ENCODE measurements around the gene PTTG1IP. TPM values are rescaled to one million over a fixed set of nuclear protein-coding genes. Genes with fewer than 3 reads are reported as not detected.

PTTG1IP gene
- total and polyA plus RNA-seq, 2 of the 13 experiments (the other 11 are each of a cell fraction or from before 2014, with no cell fraction given), result 161 to 700 TPM

DNA sequence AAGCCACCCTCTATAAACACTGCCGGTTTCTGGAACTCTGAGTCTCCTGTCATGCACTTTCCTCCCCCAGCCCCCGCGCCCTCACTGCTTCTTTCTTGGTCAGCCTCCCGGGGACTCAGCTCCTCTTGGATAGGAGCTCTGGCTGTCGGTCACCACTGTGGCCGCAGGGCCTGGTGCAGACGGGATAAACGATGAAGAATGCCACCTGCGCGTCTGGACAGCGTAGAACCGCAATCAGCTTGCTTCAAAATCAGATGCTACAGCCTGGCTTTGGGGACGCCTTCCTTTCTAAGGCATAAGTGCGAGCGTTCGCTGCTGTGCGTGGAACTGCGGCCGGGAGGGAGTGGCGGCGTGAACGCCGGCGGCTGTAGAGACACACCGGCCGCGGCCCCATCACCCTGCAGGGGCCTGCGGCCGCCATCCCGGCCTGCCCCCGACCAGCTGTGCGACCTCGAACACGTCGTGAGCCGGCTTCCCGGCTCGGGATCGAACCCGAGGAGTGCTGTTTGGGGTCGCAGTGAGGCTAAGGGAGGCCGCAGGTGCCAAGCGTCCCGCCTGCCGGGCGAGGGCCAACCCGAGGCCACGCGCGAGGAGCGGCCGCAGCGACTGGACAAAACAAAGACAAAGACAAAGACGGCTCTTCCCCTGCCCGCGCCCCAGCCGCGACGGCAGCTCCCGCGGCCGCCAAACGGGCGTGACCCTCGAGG is 688 bp downstream of the PTTG1IP start (continued):
- TF ChIP-seq, protein P1, sequence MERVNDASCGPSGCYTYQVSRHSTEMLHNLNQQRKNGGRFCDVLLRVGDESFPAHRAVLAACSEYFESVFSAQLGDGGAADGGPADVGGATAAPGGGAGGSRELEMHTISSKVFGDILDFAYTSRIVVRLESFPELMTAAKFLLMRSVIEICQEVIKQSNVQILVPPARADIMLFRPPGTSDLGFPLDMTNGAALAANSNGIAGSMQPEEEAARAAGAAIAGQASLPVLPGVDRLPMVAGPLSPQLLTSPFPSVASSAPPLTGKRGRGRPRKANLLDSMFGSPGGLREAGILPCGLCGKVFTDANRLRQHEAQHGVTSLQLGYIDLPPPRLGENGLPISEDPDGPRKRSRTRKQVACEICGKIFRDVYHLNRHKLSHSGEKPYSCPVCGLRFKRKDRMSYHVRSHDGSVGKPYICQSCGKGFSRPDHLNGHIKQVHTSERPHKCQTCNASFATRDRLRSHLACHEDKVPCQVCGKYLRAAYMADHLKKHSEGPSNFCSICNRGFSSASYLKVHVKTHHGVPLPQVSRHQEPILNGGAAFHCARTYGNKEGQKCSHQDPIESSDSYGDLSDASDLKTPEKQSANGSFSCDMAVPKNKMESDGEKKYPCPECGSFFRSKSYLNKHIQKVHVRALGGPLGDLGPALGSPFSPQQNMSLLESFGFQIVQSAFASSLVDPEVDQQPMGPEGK (CRISPR knock-in tag; IDR thresholded peaks at IDR 0.05), result no peak
- TF ChIP-seq, protein P2, sequence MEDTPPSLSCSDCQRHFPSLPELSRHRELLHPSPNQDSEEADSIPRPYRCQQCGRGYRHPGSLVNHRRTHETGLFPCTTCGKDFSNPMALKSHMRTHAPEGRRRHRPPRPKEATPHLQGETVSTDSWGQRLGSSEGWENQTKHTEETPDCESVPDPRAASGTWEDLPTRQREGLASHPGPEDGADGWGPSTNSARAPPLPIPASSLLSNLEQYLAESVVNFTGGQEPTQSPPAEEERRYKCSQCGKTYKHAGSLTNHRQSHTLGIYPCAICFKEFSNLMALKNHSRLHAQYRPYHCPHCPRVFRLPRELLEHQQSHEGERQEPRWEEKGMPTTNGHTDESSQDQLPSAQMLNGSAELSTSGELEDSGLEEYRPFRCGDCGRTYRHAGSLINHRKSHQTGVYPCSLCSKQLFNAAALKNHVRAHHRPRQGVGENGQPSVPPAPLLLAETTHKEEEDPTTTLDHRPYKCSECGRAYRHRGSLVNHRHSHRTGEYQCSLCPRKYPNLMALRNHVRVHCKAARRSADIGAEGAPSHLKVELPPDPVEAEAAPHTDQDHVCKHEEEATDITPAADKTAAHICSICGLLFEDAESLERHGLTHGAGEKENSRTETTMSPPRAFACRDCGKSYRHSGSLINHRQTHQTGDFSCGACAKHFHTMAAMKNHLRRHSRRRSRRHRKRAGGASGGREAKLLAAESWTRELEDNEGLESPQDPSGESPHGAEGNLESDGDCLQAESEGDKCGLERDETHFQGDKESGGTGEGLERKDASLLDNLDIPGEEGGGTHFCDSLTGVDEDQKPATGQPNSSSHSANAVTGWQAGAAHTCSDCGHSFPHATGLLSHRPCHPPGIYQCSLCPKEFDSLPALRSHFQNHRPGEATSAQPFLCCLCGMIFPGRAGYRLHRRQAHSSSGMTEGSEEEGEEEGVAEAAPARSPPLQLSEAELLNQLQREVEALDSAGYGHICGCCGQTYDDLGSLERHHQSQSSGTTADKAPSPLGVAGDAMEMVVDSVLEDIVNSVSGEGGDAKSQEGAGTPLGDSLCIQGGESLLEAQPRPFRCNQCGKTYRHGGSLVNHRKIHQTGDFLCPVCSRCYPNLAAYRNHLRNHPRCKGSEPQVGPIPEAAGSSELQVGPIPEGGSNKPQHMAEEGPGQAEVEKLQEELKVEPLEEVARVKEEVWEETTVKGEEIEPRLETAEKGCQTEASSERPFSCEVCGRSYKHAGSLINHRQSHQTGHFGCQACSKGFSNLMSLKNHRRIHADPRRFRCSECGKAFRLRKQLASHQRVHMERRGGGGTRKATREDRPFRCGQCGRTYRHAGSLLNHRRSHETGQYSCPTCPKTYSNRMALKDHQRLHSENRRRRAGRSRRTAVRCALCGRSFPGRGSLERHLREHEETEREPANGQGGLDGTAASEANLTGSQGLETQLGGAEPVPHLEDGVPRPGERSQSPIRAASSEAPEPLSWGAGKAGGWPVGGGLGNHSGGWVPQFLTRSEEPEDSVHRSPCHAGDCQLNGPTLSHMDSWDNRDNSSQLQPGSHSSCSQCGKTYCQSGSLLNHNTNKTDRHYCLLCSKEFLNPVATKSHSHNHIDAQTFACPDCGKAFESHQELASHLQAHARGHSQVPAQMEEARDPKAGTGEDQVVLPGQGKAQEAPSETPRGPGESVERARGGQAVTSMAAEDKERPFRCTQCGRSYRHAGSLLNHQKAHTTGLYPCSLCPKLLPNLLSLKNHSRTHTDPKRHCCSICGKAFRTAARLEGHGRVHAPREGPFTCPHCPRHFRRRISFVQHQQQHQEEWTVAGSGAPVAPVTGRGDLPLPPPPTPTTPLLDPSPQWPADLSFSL (CRISPR knock-in tag; IDR thresholded peaks at IDR 0.05), result no peak
- TF ChIP-seq, protein P3, sequence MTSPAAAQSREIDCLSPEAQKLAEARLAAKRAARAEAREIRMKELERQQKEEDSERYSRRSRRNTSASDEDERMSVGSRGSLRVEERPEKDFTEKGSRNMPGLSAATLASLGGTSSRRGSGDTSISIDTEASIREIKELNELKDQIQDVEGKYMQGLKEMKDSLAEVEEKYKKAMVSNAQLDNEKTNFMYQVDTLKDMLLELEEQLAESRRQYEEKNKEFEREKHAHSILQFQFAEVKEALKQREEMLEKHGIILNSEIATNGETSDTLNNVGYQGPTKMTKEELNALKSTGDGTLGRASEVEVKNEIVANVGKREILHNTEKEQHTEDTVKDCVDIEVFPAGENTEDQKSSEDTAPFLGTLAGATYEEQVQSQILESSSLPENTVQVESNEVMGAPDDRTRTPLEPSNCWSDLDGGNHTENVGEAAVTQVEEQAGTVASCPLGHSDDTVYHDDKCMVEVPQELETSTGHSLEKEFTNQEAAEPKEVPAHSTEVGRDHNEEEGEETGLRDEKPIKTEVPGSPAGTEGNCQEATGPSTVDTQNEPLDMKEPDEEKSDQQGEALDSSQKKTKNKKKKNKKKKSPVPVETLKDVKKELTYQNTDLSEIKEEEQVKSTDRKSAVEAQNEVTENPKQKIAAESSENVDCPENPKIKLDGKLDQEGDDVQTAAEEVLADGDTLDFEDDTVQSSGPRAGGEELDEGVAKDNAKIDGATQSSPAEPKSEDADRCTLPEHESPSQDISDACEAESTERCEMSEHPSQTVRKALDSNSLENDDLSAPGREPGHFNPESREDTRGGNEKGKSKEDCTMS (CRISPR knock-in tag; conservative IDR thresholded peaks at IDR 0.05), result no peak
- TF ChIP-seq HOXA5 (CRISPR knock-in tag; IDR thresholded peaks at IDR 0.05) (0 out of 2 replicates have a peak, but pooled peaks have one; percentile 50), MEIS2 (CRISPR knock-in tag; IDR thresholded peaks at IDR 0.05) (no peak), ZNF101 (CRISPR knock-in tag; IDR thresholded peaks at IDR 0.05; ENCODE audit: borderline replicate concordance, low read depth) (no peak), ZNF136 (CRISPR knock-in tag; IDR thresholded peaks at IDR 0.05; ENCODE audit: low read depth) (no peak), ZNF746 (CRISPR knock-in tag; IDR thresholded peaks at IDR 0.05) (no peak), EZH2 (conservative IDR thresholded peaks at IDR 0.05; ENCODE audit: low read depth, low read length) (no peak), FOSL2 (CRISPR knock-in tag; IDR thresholded peaks at IDR 0.05) (no peak)
- TF ChIP-seq, protein P4, sequence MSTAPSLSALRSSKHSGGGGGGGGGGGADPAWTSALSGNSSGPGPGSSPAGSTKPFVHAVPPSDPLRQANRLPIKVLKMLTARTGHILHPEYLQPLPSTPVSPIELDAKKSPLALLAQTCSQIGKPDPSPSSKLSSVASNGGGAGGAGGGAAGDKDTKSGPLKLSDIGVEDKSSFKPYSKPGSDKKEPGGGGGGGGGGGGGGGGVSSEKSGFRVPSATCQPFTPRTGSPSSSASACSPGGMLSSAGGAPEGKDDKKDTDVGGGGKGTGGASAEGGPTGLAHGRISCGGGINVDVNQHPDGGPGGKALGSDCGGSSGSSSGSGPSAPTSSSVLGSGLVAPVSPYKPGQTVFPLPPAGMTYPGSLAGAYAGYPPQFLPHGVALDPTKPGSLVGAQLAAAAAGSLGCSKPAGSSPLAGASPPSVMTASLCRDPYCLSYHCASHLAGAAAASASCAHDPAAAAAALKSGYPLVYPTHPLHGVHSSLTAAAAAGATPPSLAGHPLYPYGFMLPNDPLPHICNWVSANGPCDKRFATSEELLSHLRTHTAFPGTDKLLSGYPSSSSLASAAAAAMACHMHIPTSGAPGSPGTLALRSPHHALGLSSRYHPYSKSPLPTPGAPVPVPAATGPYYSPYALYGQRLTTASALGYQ (CRISPR knock-in tag; IDR thresholded peaks at IDR 0.05), result 0 out of 2 replicates have a peak, but pooled peaks have one; percentile 16
- TF ChIP-seq, protein P5, sequence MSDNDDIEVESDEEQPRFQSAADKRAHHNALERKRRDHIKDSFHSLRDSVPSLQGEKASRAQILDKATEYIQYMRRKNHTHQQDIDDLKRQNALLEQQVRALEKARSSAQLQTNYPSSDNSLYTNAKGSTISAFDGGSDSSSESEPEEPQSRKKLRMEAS (IDR thresholded peaks at IDR 0.05), result no peak
- TF ChIP-seq, protein P6, sequence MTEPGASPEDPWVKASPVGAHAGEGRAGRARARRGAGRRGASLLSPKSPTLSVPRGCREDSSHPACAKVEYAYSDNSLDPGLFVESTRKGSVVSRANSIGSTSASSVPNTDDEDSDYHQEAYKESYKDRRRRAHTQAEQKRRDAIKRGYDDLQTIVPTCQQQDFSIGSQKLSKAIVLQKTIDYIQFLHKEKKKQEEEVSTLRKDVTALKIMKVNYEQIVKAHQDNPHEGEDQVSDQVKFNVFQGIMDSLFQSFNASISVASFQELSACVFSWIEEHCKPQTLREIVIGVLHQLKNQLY (CRISPR knock-in tag; IDR thresholded peaks at IDR 0.05), result no peak

Measured in HepG2 (cell line).